DMS53 treated with DMSO at 0.1 percent for 48 hours (cell line): ENCODE results near the gene ARHGEF33.

Source experiments
- DNase-seq: peaks from one replicate; lab custom pipeline; 2025; ENCODE audit not compliant: unreplicated experiment; lab: John Stamatoyannopoulos, UW

Gene ARHGEF33

GRCh38 chr2:38959466-38959865, 69.8 kb downstream of the ARHGEF33 start:
- no peak for DNase-seq

DNA sequence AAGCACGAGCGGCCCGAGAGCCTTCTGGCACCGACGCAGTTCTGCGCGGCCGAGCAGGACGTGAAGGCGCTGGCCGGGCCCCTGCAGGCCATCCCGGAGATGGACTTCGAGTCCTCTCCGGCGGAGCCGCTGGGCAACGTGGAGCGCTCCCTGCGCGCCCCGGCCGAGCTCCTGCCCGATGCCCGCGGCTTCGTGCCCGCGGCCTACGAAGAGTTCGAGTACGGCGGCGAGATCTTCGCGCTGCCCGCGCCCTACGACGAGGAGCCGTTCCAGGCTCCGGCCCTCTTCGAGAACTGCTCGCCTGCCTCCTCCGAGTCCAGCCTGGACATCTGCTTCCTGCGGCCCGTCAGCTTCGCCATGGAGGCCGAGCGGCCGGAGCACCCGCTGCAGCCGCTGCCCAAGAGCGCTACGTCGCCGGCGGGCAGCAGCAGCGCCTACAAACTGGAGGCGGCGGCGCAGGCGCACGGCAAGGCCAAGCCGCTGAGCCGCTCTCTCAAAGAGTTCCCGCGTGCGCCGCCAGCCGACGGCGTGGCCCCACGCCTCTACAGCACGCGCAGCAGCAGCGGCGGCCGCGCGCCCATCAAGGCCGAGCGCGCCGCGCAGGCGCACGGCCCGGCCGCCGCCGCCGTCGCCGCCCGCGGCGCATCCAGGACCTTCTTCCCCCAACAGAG, 70.4 kb downstream of the ARHGEF33 start:
- peak; percentile 38 for DNase-seq

- no peak for DNase-seq
Measured at GRCh38 chr2:38960609-38961320, 71.1 kb downstream of the ARHGEF33 start.

DNA sequence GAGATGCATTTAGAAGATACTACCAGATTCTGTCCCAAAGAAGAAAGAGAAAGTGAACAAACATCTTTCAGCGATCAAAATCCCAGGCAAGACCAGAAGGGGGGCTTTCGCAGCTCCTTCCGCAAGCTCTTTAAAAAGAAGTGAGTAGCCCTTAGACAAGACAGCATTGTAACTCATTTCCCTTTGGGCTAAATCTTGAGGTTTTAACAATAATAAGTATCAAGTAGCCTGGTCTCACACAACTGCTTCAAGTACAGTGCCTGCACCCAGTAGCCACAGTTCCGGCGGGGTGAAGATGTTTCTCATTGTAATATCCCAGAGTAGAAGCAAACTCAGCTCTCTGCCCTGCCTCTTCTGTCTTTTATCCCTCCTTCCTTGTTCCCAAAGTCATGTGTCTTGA, 76.3 kb downstream of the ARHGEF33 start:
- DNase-seq = no peak

DNA sequence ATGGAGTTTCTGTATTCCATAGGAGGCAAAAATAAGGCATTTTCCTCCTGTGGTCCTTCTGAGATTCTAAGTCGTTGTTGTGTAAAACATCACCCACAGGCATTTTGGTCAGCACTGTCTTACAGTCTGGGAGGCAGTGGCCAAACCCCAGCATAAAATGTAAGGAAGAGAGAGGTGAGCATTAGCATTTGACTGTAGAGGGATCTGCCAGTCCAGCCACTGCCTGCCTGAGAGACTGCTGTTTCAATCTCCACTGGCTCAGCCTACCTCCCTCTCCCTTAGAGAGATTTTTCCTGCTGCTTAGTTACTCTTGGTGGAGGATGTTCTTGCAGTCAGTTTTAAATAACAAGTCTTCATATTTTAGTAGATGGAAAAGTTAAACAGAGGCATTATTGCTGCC, 77.0 kb downstream of the ARHGEF33 start:
- DNase-seq = no peak

- DNase-seq = no peak
Measured at GRCh38 chr2:38968021-38968420, 78.3 kb downstream of the ARHGEF33 start.

- DNase-seq = no peak
Measured at GRCh38 chr2:38971377-38971776, 81.7 kb downstream of the ARHGEF33 start.

- no peak for DNase-seq
Measured at GRCh38 chr2:38973266-38973665, 83.6 kb downstream of the ARHGEF33 start.

DNA sequence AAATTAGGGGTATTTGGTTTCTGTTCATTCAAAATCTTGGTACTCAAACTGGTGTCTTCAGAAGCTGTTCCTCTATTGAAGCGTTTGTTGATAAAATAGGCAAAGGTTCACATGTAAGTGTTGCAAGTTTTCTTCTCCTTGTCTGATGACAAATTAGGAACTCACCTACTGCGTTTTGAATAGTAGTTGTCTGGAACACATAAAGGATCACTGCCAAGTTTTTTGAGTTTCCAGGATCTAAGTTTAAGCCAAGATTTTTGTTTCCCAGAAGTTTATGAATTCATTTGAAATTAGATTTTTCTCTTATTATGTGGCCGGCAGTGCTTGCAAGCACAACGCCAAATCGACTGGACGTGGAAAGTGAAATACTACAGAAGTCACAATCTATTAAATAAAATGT, 85.4 kb downstream of the ARHGEF33 start:
- no peak for DNase-seq

DNA sequence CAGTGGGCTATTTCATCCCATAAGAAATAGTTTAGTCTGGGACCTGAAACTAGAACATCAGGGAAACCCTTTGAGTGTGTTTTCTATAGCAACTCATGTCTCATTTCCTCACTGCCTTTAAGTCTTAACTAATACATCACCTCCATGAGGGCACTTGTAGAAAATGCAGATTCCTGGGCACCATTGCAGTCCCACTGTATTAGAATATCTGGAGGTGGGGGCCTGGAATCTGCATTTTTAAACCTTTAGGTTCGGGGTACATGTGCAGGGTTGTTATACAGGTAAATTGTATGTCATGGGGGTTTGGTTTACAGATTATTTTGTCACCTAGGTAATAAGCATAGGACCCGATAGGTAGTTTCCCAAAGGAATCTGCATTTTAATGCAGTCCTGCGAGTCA, 87.4 kb downstream of the ARHGEF33 start:
- DNase-seq = no peak

DNA sequence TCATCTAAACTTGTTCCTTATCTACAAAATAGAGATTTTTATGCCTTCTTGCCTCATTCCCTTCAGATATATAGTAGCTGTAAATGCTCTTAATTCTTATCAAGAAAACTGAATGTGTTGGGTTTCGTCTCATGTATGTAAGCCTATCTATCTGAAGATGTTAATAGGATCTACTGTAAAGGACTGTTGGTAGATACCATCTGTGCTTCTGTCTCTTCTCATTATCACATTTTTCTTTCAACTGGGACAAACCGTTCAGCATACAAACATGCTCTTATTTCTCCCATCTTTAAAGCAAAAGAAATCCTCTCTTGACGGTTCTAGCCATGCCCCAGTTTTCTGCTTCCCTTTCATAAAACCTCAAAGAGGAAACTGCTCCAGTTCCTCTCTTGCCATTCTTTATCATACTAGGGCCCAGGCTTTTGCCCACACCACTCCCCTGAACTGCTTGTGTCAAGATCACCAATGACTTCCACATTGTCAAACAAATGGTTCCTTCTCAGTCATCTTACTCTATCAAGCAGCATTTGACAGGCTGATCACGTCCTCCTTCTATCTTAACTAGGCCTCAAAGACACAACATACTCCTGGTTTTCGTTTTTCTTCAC, 88.7 kb downstream of the ARHGEF33 start:
- no peak for DNase-seq

DNA sequence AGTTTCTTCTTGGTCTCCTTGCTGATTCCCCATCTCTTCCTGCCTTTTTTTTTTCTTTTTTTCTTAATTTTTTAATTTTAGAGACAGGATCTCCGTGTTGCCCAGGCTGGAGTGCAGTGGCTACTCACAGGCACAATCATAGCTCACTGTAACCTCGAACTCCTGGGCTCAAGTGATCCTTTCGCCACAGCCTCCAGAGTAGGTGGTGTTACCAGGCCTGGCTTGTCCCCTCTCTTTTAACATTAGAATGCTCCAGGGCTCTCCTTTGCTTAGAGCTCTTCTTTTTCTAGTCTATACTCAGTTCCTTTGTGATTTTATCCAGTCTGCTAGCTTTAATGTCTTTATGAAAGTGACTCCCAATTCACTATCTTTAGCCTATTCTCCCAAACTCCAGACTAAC, 89.2 kb downstream of the ARHGEF33 start:
- DNase-seq = no peak

- no peak for DNase-seq
Measured at GRCh38 chr2:38981003-38981669, 91.5 kb downstream of the ARHGEF33 start.

GRCh38 chr2:38981670-38982357, 92.1 kb downstream of the ARHGEF33 start:
- DNase-seq = no peak

GRCh38 chr2:38982498-38982897, 92.8 kb downstream of the ARHGEF33 start:
- DNase-seq = no peak

GRCh38 chr2:38988716-38989115, 99.0 kb downstream of the ARHGEF33 start:
- DNase-seq = no peak

- DNase-seq = no peak
Measured at GRCh38 chr2:38991899-38992298, 102.2 kb downstream of the ARHGEF33 start.

DNA sequence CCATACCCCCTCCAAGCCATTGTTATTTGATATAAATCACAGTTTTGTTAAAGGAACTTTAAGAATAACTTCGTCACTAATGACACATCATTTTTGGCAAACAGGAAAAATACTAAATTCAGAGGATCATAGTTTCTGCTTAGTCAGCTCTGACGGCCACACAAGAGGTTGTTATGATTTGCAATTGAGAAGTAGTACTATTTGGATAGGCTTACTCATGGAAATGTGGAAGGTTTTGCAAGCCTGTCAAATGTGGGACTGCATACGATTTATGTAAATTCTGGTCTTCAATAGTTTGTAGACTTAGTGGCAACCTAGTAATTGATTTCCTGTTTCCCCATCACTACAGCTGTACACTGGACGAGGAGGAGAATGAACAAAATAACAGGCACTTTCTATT, 108.1 kb downstream of the ARHGEF33 start:
- DNase-seq = no peak

GRCh38 chr2:39000552-39000951, 110.9 kb downstream of the ARHGEF33 start:
- no peak for DNase-seq

GRCh38 chr2:39007875-39008504, 118.3 kb downstream of the ARHGEF33 start:
- DNase-seq = no peak

DNA sequence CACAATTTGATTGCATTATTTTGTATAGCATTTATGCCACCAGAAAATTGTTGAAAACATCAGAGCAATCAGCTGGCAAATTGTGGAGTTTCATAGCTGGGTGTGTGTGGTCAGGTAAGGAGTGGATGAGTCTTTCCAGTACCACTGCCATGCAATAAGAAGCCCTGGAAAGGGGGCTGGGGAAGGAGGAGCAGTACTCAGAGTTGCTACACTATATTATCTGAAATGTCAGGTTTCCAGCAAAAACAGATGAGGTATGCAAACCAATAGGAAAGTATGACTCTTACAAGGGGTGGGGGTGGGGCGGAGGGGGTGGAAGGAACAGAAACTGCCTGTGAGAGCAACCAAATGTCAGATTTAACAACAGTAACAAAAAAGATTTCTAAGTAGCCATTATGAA, 119.0 kb downstream of the ARHGEF33 start:
- DNase-seq = no peak
